HepG2 (cell line): Measurements from ENCODE around the gene SKA2. TPM values are rescaled to one million over a fixed set of nuclear protein-coding genes. Genes with fewer than 3 reads are reported as not detected.
"Not testable (repeated sequence)": the region's sequence is repeated elsewhere in the genome, so short reads cannot be mapped to it uniquely, and the experiment has no call there.

ENCODE experiments used
- ATAC-seq: fragments of 200-7000 bp; cut with Tn5 transposase; 3 replicates; pipeline ENCODE4 v1.9.1; 2020; ENCODE audit warnings: mild to moderate bottlenecking, moderate library complexity
- BruUV-seq: library from RNA; stranded (reverse); fragments of 400-500 nt; replicated peaks from 2 replicates; lab custom pipeline; 2021; lab: Mats Ljungman, UMichigan
- CTCF ChIA-PET: fragments of 300-600 bp; formaldehyde crosslinking; extraction: SDS; loops from one replicate; lab custom pipeline; 2021; ENCODE audit warnings: low total read pairs, inconsistent platforms, low intra/inter-chr PET ratio; lab: Yijun Ruan, JAX
- POLR2A ChIA-PET: fragments of 350-600 bp; sonication (Branson Sonifier 250); formaldehyde crosslinking; loops from one replicate; lab custom pipeline; 2020; ENCODE audit warnings: antibody characterized with exemption, inconsistent platforms; lab: Yijun Ruan, JAX
- DNase-seq: peaks from one replicate; pipeline ENCODE4 v3.0.0-alpha.2; 2015; ENCODE audit warnings: low spot score
- FAIRE-seq: peaks from 3 replicates; lab custom pipeline; 2011; peaks lifted over from hg19 to GRCh38; lab: Jason Lieb, UNC
- H2AFZ ChIP-seq: one replicate; pipeline ENCODE4 v1.6.1; 2011; ENCODE audit warnings: low read length, inconsistent platforms
- H3K27ac ChIP-seq: fragments of 300-600 bp; 3 replicates; pipeline ENCODE4 v1.8.0; 2011; ENCODE audit warnings: mixed run types, mild to moderate bottlenecking, mixed read lengths, low read length, inconsistent platforms; ENCODE audit not compliant: insufficient read depth; ENCODE audit errors: extremely low read length
- H3K27me3 ChIP-seq, 2 experiments: fragments of 200-600 bp in 1 of 2; 2 replicates in 1 of 2; 3 replicates in 1 of 2; pipeline versions ENCODE4 v1.6.0 to v1.8.0; 2011; ENCODE audit warnings: low read length in 2 of 2, mild to moderate bottlenecking in 2 of 2, moderate library complexity in 2 of 2, inconsistent platforms in 1 of 2; ENCODE audit not compliant: insufficient read depth in 2 of 2, control insufficient read depth in 1 of 2
- H3K36me3 ChIP-seq, 2 experiments: fragments of 200-600 bp in 1 of 2; replicated peaks in 1 of 2; 2 replicates in 1 of 2; 3 replicates in 1 of 2; pipeline versions ENCODE4 v1.5.1 to v1.8.0; 2011; ENCODE audit warnings: low read length in 2 of 2, inconsistent platforms in 1 of 2; ENCODE audit not compliant: insufficient read depth in 2 of 2, control insufficient read depth in 1 of 2
- H3K4me1 ChIP-seq: 2 replicates; pipeline ENCODE4 v1.5.1; 2012; ENCODE audit warnings: low read length, inconsistent platforms; ENCODE audit not compliant: insufficient read depth
- H3K4me2 ChIP-seq: 2 replicates; pipeline ENCODE4 v1.6.0; 2011; ENCODE audit warnings: low read depth, low read length, inconsistent platforms
- H3K4me3 ChIP-seq, 3 experiments: fragments of 200-600 bp in 1 of 3; sonication (generic), shearing (Covaris generic) in 1 of 3; replicated peaks in 1 of 3; 2 replicates each; pipeline ENCODE4 v1.5.1; 2011 to 2016; ENCODE audit warnings: low read length in 3 of 3, inconsistent platforms in 2 of 3, low read depth in 2 of 3, mild to moderate bottlenecking in 2 of 3, control low read depth in 1 of 3, mixed read lengths in 1 of 3; ENCODE audit not compliant: insufficient read depth in 1 of 3
- H3K79me2 ChIP-seq: one replicate; pipeline ENCODE4 v1.6.1; 2011; ENCODE audit warnings: low read length, inconsistent platforms; ENCODE audit not compliant: insufficient read depth
- H3K9ac ChIP-seq: 2 replicates; pipeline ENCODE4 v1.6.0; 2011; ENCODE audit warnings: mild to moderate bottlenecking, low read depth, low read length, inconsistent platforms; ENCODE audit not compliant: insufficient read depth
- H3K9me3 ChIP-seq: 2 replicates; pipeline ENCODE4 v1.5.1; 2012; ENCODE audit warnings: mild to moderate bottlenecking, low read length
- H4K20me1 ChIP-seq: 2 replicates; pipeline ENCODE4 v1.6.0; 2011; ENCODE audit warnings: inconsistent platforms, mild to moderate bottlenecking, low read length, moderate library complexity; ENCODE audit not compliant: insufficient read depth
- ZFP82 ChIP-seq: sonication (generic); formaldehyde crosslinking; IDR thresholded peaks from 2 replicates; pipeline ENCODE4 v1.5.1; 2020; ENCODE audit warnings: mild to moderate bottlenecking, missing genetic modification reagents, borderline replicate concordance
- ZNF12 ChIP-seq: sonication (generic); formaldehyde crosslinking; IDR thresholded peaks from 2 replicates; pipeline ENCODE4 v1.5.0; 2020; ENCODE audit warnings: missing genetic modification reagents
- ZNF770 ChIP-seq: sonication (generic); formaldehyde crosslinking; IDR thresholded peaks from 2 replicates; pipeline ENCODE4 v1.5.0; 2020; ENCODE audit warnings: mild to moderate bottlenecking, missing genetic modification reagents
- WGBS: methylation state at CpG from one replicate; pipeline ENCODE4 v1.1.6; 2017; ENCODE audit warnings: low lambda C conversion rate; 5-methylcytosine and 5-hydroxymethylcytosine counted together
- in situ Hi-C: cut with HindIII; loops from 2 replicates; pipeline ENCODE4 v1.10.0; 2017; ENCODE audit warnings: low pct_unique_long_range_greater_than_20kb; ENCODE audit not compliant: extremely low pct_ligation_motif_present
- intact Hi-C: fragments of 100-400 bp; cut with micrococcal nuclease; formaldehyde crosslinking; loops from one replicate; pipeline ENCODE4 v1.10.0; 2022; ENCODE audit not compliant: unreplicated experiment
- polyA plus RNA-seq, 8 experiments: library from polyadenylated mRNA; depleted of rRNA in 3 of 8; stranded (reverse) in 7 of 8; unstranded in 1 of 8; fragments of >200 nt; fragmentation: Illumina TruSeq in 4 of 8; extraction: Trizol in 4 of 8; gene quantifications; 2 replicates each; pipeline versions ENCODE4 v1.2.1 to v1.2.3, GENCODE V29; 2011 to 2016; ENCODE audit warnings: low read depth in 4 of 8, missing spikeins in 1 of 8, mixed read lengths in 1 of 8; ENCODE audit not compliant: insufficient read depth in 1 of 8
- total RNA-seq, 5 experiments: library from RNA; depleted of rRNA; stranded (reverse); fragments of >200 nt; fragmentation: Illumina TruSeq; extraction: Trizol; gene quantifications; 2 replicates each; pipeline ENCODE4 v1.2.3, GENCODE V29; 2016; ENCODE audit warnings: low read depth in 1 of 5

Gene SKA2
- total and polyA plus RNA-seq, 2 of the 13 experiments (the other 11 are each of a cell fraction or from before 2014, with no cell fraction given) = 18.6 to 91.8 TPM

- no peak for TF ChIP-seq ZNF770 (CRISPR knock-in tag)
These were observed 26.5 kb upstream of the SKA2 start (continued) for GRCh38 chr17:59181481-59181880.

GRCh38 chr17:59180626-59181025 is 25.6 kb upstream of the SKA2 start:
- no peak for ATAC-seq
- Histone ChIP-seq H3K36me3 (peaks cover 7 to 44% of the 10 kb centered on the region in 2 experiments; a peak in 4 of 5 replicates), H3K4me1 (no peaks in the 10 kb centered on the region), H2AFZ (no peak overlapping the region), H4K20me1 (no peaks in the 10 kb centered on the region), H3K27me3 (no peaks in the 10 kb centered on the region), H3K79me2 (no peaks in the 10 kb centered on the region), H3K4me2 (no peak overlapping the region), H3K9ac (no peak overlapping the region), H3K27ac (no peak overlapping the region), H3K9me3 (no peaks in the 10 kb centered on the region), H3K4me3 (no peak overlapping the region)
- in situ Hi-C loops (no loop called here), intact Hi-C loops (no loop called here)
- 94% methylated on average over 9 of the region's 9 CpGs for WGBS
- CTCF ChIA-PET = no interaction called here
- TF ChIP-seq ZFP82 (no peak), ZNF12 (CRISPR knock-in tag) (no peak)
- no TSS peak for BruUV-seq
- POLR2A ChIA-PET = no interaction called here
- no peak for DNase-seq
- no peak for FAIRE-seq

GRCh38 chr17:59179601-59180000 is 24.6 kb upstream of the SKA2 start:
- H3K36me3 ChIP-seq = peaks cover 12 to 43% of the 10 kb centered on the region in 2 experiments; a peak in 4 of 5 replicates
- H3K9ac ChIP-seq, H3K4me1 ChIP-seq, H3K79me2 ChIP-seq, H3K27ac ChIP-seq, in situ Hi-C loops, DNase-seq, CTCF ChIA-PET, H4K20me1 ChIP-seq, H2AFZ ChIP-seq, POLR2A ChIA-PET, BruUV-seq, intact Hi-C loops, H3K9me3 ChIP-seq, H3K27me3 ChIP-seq, FAIRE-seq, ATAC-seq, H3K4me3 ChIP-seq, H3K4me2 ChIP-seq: not testable (repeated sequence)
- WGBS = 95% methylated on average over 11 of the region's 11 CpGs
